NCI-H1694 (cell line): ENCODE results near the gene TLE6.
"Not testable (repeated sequence)": the region's sequence is repeated elsewhere in the genome, so short reads cannot be mapped to it uniquely, and the experiment has no call there.

Experiments
- DNase-seq: peaks from one replicate; lab custom pipeline; 2025; lab: John Stamatoyannopoulos, UW

TLE6 gene

DNA sequence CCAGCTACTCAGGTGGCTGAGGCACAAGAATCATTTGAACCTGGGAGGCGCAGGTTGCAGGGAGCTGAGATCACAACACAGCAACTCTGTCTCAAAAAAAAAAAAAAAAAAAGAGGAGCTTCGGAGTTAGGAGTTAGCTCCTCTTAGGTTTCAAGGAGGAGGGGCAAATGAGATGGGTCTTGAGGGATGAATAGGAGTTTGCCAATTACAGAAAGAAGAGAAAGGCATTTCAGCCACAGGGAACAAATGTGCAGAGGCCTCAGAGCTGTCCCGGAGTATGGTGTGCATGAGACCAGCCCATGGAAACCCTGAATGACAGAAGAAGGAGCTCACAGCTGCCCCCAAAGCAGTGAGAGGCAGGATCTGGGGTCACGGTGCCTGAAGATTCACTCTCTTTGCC lies 27.2 kb downstream of the TLE6 start:
- no peak for DNase-seq

DNA sequence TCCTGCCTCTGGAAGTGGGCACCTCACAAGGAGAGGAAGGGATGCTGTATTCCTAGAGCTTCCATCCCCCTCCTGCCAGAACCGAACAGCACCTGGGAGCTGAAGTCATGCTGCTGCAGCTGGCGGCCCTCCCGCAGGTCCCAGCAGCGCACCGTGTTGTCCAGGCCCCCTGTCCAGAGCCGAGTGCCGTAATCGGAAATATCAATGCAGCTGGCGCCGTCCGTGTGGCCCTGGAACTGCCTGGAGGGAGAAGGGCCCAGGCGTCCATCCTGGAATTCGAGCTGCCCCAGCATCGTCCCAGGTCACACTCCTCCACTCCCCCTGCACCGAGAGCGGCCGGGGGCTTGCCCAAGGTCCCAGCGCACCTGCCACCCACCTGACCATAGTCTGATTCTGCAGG lies 28.0 kb downstream of the TLE6 start:
- no peak for DNase-seq

DNA sequence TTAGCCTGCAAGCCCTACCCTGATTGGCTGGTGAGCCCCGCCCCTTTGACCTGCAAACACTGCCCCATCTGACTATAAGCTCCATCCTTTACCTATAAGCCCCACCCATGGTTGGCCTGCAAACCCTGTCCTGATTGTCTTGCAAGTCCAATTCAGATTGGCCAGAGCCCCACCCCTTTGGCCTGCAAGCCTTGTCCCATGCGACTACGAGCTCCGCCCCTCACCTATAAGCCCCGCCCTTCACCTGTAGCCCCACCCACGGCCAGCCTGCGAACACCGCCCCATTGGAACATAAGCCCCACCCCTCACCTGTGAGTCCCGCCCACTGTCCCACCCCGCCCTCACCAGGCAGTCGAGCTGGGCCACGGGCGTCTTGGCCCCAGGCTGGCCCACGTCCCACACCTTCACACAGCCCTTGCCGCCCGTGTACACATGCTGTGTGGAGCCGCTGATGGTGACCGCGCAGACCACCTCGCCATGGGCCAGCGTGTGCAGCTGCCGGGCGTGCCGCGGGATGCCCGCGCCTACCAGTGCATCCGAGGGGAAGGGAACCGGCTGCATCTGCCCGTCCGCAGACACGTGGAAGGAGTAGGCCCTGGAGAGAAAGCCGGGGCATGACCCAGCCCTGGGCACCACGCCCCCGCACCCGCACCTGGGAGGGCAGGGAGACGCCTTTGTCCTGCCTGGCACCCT lies 28.9 kb downstream of the TLE6 start:
- no peak for DNase-seq

DNA sequence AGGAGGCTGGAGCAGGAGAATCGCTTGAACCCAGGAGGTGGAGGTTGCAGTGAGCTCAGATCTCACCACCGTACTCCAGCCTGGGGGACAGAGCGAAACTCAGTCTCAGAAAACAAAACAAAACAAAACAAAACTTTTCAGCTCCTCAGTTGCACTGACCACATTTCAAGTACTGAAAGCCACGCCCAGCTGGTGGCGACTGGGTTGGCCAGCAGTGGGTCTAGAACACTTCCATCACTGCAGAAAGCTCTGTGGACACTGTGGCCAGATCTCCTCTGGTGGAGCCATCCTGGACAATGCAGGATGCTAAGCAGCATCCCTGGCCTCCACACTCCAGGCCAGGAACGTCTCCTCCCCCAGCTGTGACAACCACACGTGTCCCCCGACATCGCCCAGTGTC lies 30.6 kb downstream of the TLE6 start:
- DNase-seq, result no peak

DNA sequence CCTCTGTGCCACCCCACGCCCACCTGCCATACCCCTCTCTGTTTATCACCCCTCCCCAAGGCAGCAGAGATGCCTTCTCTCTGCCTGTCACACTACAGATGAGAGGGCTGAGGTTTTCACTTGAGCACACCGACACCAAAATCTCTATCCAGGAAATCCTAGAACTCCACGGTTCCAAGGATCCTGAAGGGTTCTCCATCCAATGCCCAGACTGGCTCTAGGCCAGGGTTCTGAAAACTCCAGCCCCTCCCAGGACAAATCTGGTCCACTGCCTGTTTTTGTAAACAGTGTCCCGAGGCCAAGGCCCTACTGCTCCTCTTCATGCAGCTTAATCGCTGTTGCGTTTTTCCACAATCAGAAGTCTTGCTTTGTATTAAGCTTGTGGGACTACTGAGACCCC lies 31.6 kb downstream of the TLE6 start:
- DNase-seq, result no peak

DNA sequence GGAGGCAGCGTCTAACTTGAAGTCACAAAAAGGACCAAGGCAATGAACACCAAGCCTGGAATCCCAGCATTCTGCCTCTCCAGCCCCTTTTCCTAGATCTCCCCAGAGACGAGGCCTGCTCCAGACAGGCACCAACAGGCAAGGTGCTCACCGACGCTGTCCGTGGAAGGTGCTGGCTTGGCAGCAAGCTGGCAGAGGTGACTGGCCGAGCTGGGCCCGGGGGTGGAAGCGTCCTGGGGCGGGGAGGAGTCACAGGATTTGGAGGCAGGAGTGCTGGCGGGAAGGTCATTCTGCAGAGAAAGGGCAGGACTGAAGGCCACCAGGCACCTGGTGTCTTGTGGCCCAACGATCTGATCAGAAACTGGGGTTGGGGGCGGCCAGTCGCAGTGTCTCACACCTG lies 33.5 kb downstream of the TLE6 start:
- DNase-seq, result no peak

DNA sequence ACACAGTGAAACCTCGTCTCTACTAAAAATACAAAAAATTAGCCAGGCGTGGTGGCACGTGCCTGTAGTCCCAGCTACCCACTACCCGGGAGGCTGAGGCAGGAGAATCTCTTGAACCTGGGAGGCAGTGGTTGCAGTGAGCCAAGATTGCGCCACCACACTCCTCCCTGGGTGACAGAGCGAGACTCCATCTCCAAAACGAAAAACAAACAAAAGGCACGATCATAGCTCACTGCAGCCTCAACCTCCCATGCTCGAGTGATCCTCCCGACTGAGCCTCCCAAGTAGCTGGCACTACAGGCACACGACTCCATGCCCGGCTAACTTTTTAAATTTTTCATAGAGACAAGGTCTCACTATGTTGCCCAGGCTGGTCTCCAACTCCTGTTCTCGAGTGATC lies 34.7 kb downstream of the TLE6 start:
- not testable (repeated sequence) for DNase-seq

DNA sequence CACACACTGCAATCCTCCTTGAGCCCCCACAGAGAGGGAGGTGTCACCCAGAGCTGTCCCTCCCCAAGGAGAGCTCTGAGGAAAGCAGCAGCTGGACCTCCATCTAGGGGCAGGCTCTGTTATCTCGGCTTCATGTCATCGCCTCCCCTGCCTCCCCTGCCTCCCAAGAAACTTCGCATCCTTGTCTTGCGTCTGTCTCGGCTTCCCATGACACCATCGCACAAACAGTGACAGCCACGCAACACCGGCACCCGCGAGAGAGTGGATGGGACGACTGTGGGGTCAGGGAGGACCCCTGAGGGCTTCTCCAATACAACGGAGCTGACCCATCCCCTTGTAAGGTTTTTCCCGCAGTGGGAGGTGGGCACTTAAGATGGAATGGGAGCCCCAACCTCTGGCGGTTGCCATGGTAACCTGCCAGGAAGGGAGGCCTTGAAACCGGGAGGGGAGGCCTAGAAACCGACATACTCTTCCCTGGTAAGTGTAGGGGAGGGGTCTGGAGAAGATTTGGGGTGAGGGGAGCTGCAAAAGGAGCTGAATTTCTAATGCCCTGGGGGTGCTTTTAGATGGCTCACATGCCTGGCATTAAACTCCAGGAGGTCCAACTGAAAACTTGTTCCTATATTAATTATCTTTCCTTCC lies 35.4 kb downstream of the TLE6 start:
- no peak for DNase-seq

DNA sequence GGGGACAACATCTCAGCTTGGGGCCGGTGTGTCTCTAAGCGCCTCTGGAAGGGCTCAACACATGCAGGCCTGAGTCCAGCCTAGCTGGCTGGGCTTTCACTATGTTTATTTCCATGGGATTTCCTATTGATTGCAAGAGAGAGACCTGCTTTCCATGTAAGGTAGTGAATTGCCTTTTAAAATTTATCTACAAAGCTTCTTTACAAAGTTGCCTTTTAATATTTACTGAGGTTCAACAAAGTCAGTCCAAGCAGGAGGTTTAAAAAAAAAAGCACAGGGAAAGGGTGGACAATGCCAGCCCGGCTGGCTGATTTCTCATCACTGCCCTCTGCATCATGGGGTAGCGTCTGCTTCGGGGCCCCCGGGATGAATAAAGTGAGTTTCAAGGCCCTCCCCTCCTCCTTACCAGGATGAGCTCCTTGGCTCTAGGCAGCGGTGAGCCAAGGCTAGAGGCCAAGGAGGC lies 35.9 kb downstream of the TLE6 start:
- DNase-seq, result no peak

DNA sequence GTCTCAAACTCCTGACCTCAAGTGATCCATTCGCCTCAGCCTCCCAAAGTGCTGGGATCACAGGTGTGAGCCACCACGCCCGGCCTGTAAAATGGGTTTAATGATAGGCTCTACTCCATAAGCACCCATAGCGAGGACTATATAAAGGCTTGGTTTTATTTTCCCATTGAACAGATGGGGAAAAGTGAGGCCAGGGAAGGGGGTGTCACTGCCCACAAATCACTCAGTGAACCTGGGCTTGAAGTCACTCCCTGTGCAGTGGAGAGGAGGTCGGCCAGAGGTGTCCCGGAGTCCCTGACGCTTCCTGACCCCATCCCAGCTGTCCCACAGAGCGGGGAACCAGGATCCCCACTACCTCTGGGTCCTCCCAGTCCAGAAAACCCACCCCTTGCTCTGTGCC lies 36.8 kb downstream of the TLE6 start:
- DNase-seq, result no peak

DNA sequence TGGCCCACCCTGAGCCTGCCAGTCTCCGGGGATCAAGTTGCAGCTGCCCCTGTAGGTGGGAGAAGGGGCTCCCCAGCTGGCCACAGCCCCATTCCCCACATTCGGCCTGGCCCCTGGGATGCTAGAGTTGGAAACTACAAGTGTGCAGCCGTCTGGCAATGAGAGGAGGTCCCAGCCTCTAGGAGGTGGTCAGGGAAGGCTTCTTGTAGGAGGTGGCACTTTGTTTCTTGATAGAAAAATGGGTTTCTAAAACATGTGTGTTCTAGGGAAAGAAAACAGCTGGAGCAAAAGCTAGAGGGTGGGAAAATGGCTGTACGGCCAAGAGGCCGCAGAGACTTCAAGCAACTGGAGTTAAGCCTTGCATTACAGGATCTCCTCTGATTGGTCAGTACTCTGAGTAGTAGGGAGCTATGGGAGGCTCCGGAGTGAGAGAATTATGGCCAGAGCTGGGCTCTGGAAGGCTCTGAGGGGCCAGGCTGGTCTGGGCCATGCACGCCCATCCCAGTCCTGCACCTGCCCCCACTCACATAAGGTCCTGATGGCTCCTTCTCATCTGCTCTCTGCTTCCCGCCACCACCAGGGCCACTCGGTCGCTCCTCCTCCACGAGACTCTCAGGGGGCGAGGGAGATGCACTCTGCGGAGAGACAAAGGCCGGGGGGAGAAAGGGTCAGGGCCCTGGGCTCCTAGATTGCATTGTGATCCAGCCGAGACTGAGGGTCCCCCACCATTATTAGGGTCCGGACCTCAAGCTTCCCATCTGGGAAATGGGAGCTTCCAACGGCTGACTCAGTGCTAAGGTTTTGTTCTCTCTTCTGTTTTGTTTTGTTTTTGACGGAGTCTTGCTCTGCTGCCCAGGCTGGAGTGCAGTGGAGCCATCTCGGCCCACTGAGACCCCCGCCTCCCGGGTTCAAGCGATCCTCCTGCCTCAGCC lies 38.0 kb downstream of the TLE6 start:
- DNase-seq, result no peak

DNA sequence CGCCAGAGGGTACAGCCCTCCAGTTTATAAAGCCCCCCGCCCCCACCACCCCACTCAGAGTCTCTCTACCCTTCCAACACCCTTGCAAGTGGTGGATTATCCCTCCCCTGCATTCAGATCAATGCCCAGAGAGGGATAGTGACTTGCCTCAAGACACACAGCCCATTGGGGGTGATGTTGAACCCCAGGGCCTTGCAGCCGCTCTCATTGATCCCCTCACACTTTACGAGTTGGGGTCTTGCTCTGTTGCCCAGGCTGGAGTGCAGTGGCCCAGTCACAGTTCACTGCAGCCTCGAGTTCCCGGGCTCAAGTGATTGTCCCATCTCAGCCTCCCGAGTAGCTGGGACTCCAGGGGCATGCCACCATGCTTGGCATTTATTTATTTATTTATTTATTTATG lies 40.6 kb downstream of the TLE6 start:
- DNase-seq, result no peak

DNA sequence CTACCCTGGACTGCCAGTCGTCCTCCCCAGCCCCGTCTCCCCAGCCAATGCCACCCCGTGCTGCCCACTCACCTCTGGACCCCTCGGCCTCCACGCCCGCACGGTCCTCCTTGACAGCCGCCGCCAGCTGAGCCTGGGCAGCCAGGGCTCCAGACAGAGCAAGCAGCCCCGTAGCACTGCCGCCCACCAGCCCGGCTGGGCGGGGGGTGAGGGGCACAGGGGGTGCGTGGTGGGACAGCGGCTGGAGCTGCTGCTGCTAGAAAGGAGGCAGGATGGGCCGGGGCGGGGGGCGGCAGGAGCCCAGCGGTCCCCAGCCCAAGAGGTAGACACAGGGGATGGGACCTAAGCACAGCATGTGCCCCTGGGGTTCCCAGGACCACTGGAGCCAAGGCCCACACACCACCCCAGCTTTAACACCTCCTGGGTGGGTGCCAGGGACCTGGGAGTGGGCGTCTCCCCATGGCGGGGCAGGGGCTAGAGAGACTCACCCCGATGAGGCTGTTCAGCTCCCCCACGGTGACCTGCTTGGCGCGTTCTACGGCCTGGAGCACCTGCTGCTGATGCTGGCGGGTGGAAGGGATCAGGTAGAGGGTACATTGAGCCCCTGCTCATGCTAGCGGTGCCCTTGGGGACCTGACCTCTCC lies 42.0 kb downstream of the TLE6 start:
- DNase-seq, result no peak

DNA sequence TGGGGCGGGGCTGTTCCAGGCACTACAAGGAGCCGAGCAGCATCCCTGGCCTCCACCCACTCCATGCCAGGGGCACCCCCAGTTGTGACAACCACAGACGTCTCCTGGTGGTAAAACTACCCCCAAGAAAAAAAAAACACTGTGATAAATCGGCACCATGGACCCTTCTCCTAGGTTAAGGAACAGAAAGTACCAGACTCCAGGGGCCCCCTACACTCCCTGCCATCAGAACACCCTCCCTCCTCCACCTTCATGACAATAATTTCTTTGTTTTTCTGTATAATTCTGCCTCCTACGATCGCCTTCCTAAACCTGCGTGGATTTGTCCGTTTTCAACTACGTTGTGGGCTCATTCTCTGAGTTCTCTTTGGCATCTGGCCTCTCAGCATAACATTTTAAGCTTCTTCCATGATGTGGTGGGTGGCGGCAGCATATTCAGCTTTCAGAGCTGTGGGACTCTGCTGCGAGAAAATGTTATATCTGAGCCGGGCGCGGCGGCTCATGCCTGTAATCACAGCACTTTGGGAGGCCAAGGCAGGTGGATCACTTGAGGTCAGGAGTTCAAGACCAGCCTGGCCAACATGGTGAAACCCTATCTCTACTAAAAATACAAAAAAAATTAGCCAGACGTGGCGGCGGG lies 43.1 kb downstream of the TLE6 start:
- DNase-seq, result no peak

DNA sequence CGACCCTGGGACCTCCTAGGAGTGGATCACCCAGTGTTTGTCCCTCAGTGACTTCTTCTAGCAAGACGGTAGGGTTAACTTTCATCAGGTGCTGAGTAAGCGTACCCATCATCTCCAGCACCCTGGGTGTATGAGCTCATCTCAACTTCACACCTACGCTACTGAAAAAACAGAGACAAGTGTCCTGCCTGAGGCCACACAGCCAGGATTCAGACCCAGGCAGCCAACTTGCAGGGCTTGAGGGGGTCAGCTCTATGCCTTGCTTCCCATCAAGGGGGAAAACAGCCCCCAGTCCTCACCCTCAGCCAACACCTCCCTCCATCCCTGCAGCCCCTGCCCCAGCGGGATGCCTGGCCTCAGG lies 47.1 kb downstream of the TLE6 start:
- no peak for DNase-seq

DNA sequence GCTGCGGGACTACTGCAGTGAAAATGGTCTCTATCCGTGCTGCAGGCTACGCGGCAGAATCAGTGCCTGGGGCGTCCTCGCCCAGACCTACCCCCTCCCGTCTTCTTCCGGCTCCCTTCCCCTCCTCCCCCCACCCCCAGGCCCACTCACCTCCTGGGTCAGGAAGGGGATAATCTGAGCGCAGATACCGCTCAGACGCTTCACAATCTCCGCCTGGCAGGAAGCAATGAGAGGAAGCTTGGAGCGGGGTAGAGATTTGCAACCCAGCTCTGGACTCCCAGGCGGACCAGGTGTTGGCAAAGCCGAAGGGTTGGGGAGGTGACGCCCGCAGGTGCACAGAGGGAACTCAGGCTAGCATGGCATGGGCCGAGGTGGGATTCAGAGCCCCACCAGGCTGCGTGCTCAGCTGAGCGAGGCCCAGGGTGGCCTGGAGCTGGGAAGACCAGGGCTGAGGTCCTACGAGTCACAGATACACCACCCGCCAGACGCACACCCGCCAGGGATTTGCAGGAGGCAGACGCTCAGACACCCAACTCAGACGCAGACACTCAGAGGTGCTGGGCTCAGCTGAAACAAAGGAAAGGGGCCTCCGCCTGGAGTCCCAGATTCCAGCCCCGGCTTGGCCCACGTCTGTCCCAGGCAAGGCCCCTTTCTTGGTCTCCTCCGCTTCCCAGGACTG lies 47.6 kb downstream of the TLE6 start:
- DNase-seq, result no peak

DNA sequence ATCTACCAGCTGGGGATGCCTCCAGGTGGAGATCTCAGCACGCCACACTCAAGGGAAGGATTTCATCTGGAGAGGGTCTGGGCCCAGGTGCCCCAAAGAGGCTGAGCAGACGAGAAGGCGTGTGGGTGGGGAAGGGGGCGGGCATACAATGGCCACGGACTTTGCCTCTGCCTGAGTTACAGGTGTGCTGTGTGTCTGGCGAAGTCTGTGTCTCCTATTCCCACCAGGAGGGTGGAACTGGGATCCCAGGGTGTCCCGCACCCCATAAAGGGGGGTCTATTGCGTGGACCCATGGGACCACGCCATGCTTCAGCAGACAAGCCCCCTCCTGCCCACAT lies 48.2 kb downstream of the TLE6 start:
- DNase-seq, result no peak

DNA sequence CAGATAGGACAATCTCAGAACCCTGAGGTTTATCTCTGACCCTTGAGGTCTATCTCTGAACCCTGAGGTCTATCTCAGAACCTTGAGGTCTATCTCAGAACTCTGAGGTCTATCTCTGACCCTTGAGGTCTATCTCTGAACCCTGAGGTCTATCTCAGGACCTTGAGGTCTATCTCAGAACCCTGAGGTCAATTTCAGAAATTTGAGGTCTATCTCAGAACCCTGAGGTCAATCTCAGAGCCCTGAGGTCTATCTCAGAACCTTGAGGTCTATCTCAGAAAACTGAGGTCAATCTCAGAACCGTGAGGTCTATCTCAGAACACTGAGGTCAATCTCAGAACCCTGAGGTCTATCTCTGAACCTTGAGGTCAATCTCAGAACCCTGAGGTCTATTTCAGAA lies 49.4 kb downstream of the TLE6 start:
- no peak for DNase-seq

DNA sequence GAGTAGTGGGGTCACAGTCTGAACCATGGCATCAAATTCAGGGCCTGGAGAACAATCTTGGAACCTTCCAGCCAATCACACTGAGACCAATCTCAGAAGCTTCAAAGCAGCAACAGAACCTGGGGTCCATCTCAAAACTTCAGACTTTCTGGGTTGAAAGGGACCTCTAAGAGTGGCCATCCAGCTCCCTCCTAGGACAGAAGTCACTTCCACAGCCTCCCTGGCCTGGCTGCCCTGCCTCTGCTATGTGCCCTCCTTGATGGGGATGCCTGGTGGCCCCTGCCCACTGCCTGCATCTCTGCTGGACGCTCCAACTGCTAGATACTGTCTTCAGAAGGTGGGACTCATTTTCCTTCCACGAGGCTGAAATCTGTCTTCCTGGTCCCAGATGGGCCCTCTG lies 49.9 kb downstream of the TLE6 start:
- no peak for DNase-seq

DNA sequence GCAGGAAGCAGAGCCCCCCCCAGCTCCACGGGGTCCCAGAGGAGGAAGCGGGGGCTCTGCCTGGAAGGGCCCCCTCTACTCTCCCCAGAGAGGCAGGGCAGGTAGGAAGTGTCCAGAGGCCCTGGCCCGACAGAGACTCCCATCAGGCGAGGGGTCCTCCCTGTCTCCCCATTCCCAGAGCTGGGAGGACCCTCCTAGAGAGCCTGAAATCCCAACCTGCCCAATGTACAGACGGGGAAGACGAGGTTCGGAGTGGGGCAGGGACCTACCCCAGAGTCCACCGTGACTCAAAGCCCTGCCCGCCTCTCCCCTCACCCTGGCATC lies 50.6 kb downstream of the TLE6 start:
- no peak for DNase-seq

DNA sequence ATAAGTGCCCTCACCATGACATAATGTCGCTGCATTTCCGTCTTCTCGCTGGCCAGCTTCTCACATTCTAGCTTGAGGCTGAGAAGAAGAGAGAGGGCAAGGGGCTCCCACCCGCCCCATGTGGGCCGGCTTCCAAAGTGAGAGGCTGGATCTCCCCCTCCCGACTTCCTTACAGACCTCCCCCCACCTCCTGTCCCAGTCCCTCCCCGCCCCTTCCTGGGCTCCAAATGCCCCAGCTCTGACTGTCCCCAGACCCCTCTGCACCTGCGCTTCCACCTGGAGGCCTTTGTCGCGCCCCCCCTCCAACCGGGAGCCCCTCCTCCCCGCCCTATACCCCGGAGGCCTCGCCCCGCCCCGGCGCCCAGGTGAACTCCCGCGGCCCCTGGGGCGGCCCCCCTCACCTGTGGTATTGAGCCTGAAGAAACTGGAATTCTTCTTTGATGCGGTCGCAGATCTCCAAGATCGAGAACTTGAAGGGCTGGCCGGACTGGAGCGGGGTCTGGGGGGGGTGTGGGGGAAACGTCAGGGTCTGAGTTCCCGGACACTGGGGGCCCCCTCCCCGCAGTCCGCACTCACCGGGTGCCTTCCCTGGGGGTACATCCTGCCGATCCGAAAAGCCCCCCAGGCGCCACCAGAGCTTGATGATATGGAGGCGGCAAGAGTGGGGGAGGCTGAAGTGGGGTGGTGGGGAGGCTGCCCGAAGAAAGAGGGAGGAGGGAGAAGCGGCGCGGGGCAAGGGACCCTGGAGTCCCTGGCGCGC lies 51.1 kb downstream of the TLE6 start:
- DNase-seq, result no peak
